ENCODE results near the gene WDPCP. TPM values are rescaled to one million over a fixed set of nuclear protein-coding genes. Genes with fewer than 3 reads are reported as not detected.

The WDPCP gene
- total and polyA plus RNA-seq, 10 of the 15 experiments (the other 5 are each of a cell fraction or from before 2014, with no cell fraction given): 2.1 to 7.9 (median 4.6) TPM

- DNase-seq (ENCODE audit: low read depth, low spot score) (peak; percentile 16), FAIRE-seq (no peak), ATAC-seq (peak; percentile 71)
- Histone ChIP-seq H3K4me2 (ENCODE audit: control insufficient read depth, insufficient read depth) (no peak overlapping the region), H4K20me1 (ENCODE audit: control insufficient read depth, insufficient read depth) (no peaks in the 10 kb centered on the region), H3K9me3 (replicated peaks; ENCODE audit: control insufficient read depth, insufficient read depth, low read length) (peaks cover 13% of the 10 kb centered on the region), H3K79me2 (ENCODE audit: control insufficient read depth, insufficient read depth, low read length) (no peaks in the 10 kb centered on the region), H3K4me3 (no peak overlapping the region), H3K9ac (ENCODE audit: control insufficient read depth, insufficient read depth, low read length) (no peak overlapping the region), H2AFZ (ENCODE audit: control insufficient read depth, low read depth, low read length) (no peak overlapping the region), H3K36me3 (ENCODE audit: control insufficient read depth in 2 of 2, insufficient read depth in 2 of 2, low read length in 1 of 2) (no peaks in the 10 kb centered on the region), H3K27ac (ENCODE audit: control insufficient read depth, insufficient read depth) (no peak overlapping the region), H3K4me1 (ENCODE audit: control insufficient read depth, insufficient read depth, low read length) (no peaks in the 10 kb centered on the region; the same call in 1 of the 2 replicates), H3K27me3 (replicated peaks in 1 of 2; ENCODE audit: control insufficient read depth in 2 of 2, insufficient read depth in 2 of 2, low read length in 1 of 2) (no peaks in the 10 kb centered on the region)
- no TSS peak for BruUV-seq (replicated peaks)
- ChIA-PET RAD21 (ENCODE audit: unreplicated experiment) (interaction anchor here (0.6 kb wide), 1 partner anchor 292 kb away, joined by 3 read pairs; no protein-coding TSS in a partner anchor), CTCF (interaction anchor here (1.0 kb wide), 1 partner anchor 19 kb away, joined by 3 read pairs; the partner anchor contains the start of genes MDH1 and WDPCP), POLR2A (interaction anchor here (1.2 kb wide), 1 partner anchor 9 kb away, joined by 4 read pairs; no protein-coding TSS in a partner anchor), SMC1A (ENCODE audit: uncharacterized antibody, unreplicated experiment) (no interaction called here)
- in situ Hi-C loops (cut with MboI): no loop called here
- intact Hi-C loops (cut with micrococcal nuclease; ENCODE audit: unreplicated experiment): no loop called here
- no peak for TF ChIP-seq RELB (IDR thresholded peaks at IDR 0.05; ENCODE audit: low read depth)
- TF ChIP-seq NFXL1 (IDR thresholded peaks at IDR 0.05; ENCODE audit: borderline replicate concordance): no peak
- TF ChIP-seq NRF1 (conservative IDR thresholded peaks at IDR 0.05; ENCODE audit: low read depth, low read length): no peak
- no peak for TF ChIP-seq MXI1 (IDR thresholded peaks at IDR 0.05; ENCODE audit: low read depth, low read length)
- TF ChIP-seq SIN3A (IDR thresholded peaks at IDR 0.05; ENCODE audit: low read depth, low read length): no peak
- TF ChIP-seq EGR1 (IDR thresholded peaks at IDR 0.05; ENCODE audit: borderline replicate concordance in 1 of 2, low read depth in 2 of 2, low read length in 2 of 2): no peak
- TF ChIP-seq USF2 (IDR thresholded peaks at IDR 0.05; ENCODE audit: borderline replicate concordance, low read depth, low read length): no peak
- TF ChIP-seq POLR2AphosphoS2 (IDR thresholded peaks at IDR 0.05; ENCODE audit: low read depth, low read length): no peak
- no peak for TF ChIP-seq CREM (IDR thresholded peaks at IDR 0.05; ENCODE audit: low read depth)
- no peak for TF ChIP-seq RAD51 (IDR thresholded peaks at IDR 0.05)
- TF ChIP-seq TAF1 (IDR thresholded peaks at IDR 0.05; ENCODE audit: borderline replicate concordance, low read depth, low read length): no peak
- peak; percentile 62 for TF ChIP-seq NFIC (IDR thresholded peaks at IDR 0.05; ENCODE audit: low read depth, low read length)
- no peak for TF ChIP-seq BRCA1 (IDR thresholded peaks at IDR 0.05; ENCODE audit: low read depth, low read length)
- no peak for TF ChIP-seq NFYB (IDR thresholded peaks at IDR 0.05; ENCODE audit: insufficient read depth, low read depth, low read length)
- TF ChIP-seq ATF2 (IDR thresholded peaks at IDR 0.05; ENCODE audit: low read length): no peak; the same call in 1 of the 2 replicates
- TF ChIP-seq CHD2 (IDR thresholded peaks at IDR 0.05; ENCODE audit: borderline replicate concordance, low read depth, low read length): no peak
- TF ChIP-seq NKRF (conservative IDR thresholded peaks at IDR 0.05): no peak
- no peak for TF ChIP-seq RELA (IDR thresholded peaks at IDR 0.05; ENCODE audit: borderline replicate concordance, partially characterized antibody)
- TF ChIP-seq CHD1 (IDR thresholded peaks at IDR 0.05; ENCODE audit: low read depth, low read length): no peak
- no peak for TF ChIP-seq STAT1 (conservative IDR thresholded peaks at IDR 0.05)
- no peak for TF ChIP-seq NR2C1 (IDR thresholded peaks at IDR 0.05)
These were observed 18.5 kb downstream of the WDPCP start for GRCh38 chr2:63569740-63570139.
